NCI-H460 (cell line): ENCODE data around the gene PTPRE. TPM values are rescaled to one million over a fixed set of nuclear protein-coding genes. Genes with fewer than 3 reads are reported as not detected.

Experiments
- DNase-seq: peaks from one replicate; pipeline ENCODE4 v3.0.0-alpha.2; 2016; ENCODE audit warnings: low read depth; ENCODE audit errors: extremely low read depth
- total RNA-seq: library from RNA; depleted of rRNA; stranded (reverse); fragments of >200 nt; shearing (Covaris generic); gene quantifications from 2 replicates; pipeline ENCODE4 v1.2.3, GENCODE V29; 2014

Gene PTPRE
- total RNA-seq, 1 experiment from 2014 or later, result 4.0 TPM

- no peak for DNase-seq
These were observed 111.8 kb downstream of the PTPRE start for GRCh38 chr10:128018691-128019090.

- DNase-seq, result no peak
These were observed 115.6 kb downstream of the PTPRE start for GRCh38 chr10:128022261-128023196.

GRCh38 chr10:128024426-128024825 lies 117.5 kb downstream of the PTPRE start:
- no peak for DNase-seq

- DNase-seq, result no peak
These were observed 118.5 kb downstream of the PTPRE start for GRCh38 chr10:128025437-128025836.

GRCh38 chr10:128025951-128026350 lies 119.0 kb downstream of the PTPRE start:
- DNase-seq, result no peak

GRCh38 chr10:128026615-128027300 lies 119.9 kb downstream of the PTPRE start:
- no peak for DNase-seq

GRCh38 chr10:128027306-128027705 lies 120.4 kb downstream of the PTPRE start:
- DNase-seq, result no peak

GRCh38 chr10:128027822-128028507 lies 121.1 kb downstream of the PTPRE start:
- no peak for DNase-seq

GRCh38 chr10:128028508-128029289 lies 121.8 kb downstream of the PTPRE start:
- DNase-seq, result no peak

GRCh38 chr10:128029290-128029651 lies 122.4 kb downstream of the PTPRE start:
- DNase-seq, result no peak

GRCh38 chr10:128029731-128030369 lies 122.9 kb downstream of the PTPRE start:
- DNase-seq, result no peak

GRCh38 chr10:128030498-128031072 lies 123.7 kb downstream of the PTPRE start:
- DNase-seq, result no peak

GRCh38 chr10:128031216-128031615 lies 124.3 kb downstream of the PTPRE start:
- no peak for DNase-seq

GRCh38 chr10:128032466-128032865 lies 125.6 kb downstream of the PTPRE start:
- DNase-seq, result no peak

GRCh38 chr10:128035557-128035973 lies 128.7 kb downstream of the PTPRE start:
- peak; percentile 30 for DNase-seq

- no peak for DNase-seq
These were observed 129.2 kb downstream of the PTPRE start for GRCh38 chr10:128036011-128036615.

- DNase-seq, result no peak
These were observed 130.0 kb downstream of the PTPRE start for GRCh38 chr10:128036746-128037543.

GRCh38 chr10:128040096-128040495 lies 133.2 kb downstream of the PTPRE start:
- DNase-seq, result no peak
